Left ventricle myocardium inferior (tissue), 1 donor: ENCODE results near the gene CREB3L4. TPM values are rescaled to one million over a fixed set of nuclear protein-coding genes. Genes with fewer than 3 reads are reported as not detected.
"Not testable (repeated sequence)": the region's sequence is repeated elsewhere in the genome, so short reads cannot be mapped to it uniquely, and the experiment has no call there.

Experiments
- DNase-seq: peaks from one replicate; pipeline ENCODE4 v3.0.0-alpha.2; 2020
- H3K27ac ChIP-seq: fragments of 200-600 bp; replicated peaks from 2 replicates; pipeline ENCODE4 v1.8.0; 2021
- H3K27me3 ChIP-seq: fragments of 200-600 bp; 2 replicates; pipeline ENCODE4 v1.8.0; 2021; ENCODE audit warnings: low read depth
- H3K36me3 ChIP-seq: fragments of 200-600 bp; 2 replicates; pipeline ENCODE4 v1.8.0; 2021
- H3K4me1 ChIP-seq: fragments of 200-600 bp; 2 replicates; pipeline ENCODE4 v1.8.0; 2021
- H3K4me3 ChIP-seq: fragments of 200-600 bp; 2 replicates; pipeline ENCODE4 v1.8.0; 2021; ENCODE audit warnings: mild to moderate bottlenecking, moderate library complexity
- H3K9me3 ChIP-seq: fragments of 200-600 bp; replicated peaks from 2 replicates; pipeline ENCODE4 v1.8.0; 2021
- intact Hi-C: fragments of 100-400 bp; cut with micrococcal nuclease; formaldehyde crosslinking; loops from one replicate; pipeline ENCODE4 v1.11.0; 2022
- microRNA-seq: library from miRNA; unstranded; fragments of <30 nt; microRNA quantifications from one replicate; pipeline ENCODE4 v1.2.0, GENCODE V29; 2020
- total RNA-seq: library from RNA; stranded (reverse); fragmentation: NEBNext Ultra II Directional; extraction: Animal tissue kit (Norgen Biotek cat#: 25700); gene quantifications from one replicate; pipeline ENCODE4 v1.2.1, GENCODE V29; 2021
- TF ChIP-seq, protein P1 (sequence below): fragments of 200-600 bp; IDR thresholded peaks from 2 replicates; pipeline ENCODE4 v1.8.0; 2021; ENCODE audit warnings: antibody characterized with exemption, mild to moderate bottlenecking, borderline replicate concordance
- donor health status: DM: no; HTN: yes; CAD: no; lungs with severe emphysema.

Gene CREB3L4
- total RNA-seq, 1 donor from 2014 or later, result 4.8 TPM

DNA sequence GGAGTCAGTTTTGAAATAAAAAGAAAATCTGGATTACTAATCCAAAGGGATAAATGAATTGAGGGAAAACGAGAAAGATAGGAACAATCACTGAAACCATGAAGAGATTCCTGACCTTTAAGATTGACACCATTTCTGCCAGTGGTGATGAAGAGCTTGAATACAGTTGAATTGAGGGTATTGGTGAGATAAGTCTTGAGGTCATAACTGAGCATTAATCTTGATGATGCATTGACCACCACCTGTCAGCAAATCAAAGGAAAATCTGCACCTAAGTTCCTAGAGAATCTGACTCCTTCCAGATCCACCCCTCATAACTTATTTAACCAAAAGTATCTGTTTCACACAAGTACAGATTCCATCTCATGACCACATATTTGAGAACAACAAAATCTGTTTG lies 44.4 kb downstream of the CREB3L4 start:
- H3K27me3 ChIP-seq, result no peaks in the 10 kb centered on the region
- H3K27ac ChIP-seq, result no peak overlapping the region
- no peak for DNase-seq
- no peak overlapping the region for H3K4me3 ChIP-seq
- H3K36me3 ChIP-seq, result no peaks in the 10 kb centered on the region
- intact Hi-C loops, result no loop called here
- no peaks in the 10 kb centered on the region for H3K9me3 ChIP-seq
- no peaks in the 10 kb centered on the region for H3K4me1 ChIP-seq
- TF ChIP-seq, protein P1, sequence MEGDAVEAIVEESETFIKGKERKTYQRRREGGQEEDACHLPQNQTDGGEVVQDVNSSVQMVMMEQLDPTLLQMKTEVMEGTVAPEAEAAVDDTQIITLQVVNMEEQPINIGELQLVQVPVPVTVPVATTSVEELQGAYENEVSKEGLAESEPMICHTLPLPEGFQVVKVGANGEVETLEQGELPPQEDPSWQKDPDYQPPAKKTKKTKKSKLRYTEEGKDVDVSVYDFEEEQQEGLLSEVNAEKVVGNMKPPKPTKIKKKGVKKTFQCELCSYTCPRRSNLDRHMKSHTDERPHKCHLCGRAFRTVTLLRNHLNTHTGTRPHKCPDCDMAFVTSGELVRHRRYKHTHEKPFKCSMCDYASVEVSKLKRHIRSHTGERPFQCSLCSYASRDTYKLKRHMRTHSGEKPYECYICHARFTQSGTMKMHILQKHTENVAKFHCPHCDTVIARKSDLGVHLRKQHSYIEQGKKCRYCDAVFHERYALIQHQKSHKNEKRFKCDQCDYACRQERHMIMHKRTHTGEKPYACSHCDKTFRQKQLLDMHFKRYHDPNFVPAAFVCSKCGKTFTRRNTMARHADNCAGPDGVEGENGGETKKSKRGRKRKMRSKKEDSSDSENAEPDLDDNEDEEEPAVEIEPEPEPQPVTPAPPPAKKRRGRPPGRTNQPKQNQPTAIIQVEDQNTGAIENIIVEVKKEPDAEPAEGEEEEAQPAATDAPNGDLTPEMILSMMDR, result no peak

DNA sequence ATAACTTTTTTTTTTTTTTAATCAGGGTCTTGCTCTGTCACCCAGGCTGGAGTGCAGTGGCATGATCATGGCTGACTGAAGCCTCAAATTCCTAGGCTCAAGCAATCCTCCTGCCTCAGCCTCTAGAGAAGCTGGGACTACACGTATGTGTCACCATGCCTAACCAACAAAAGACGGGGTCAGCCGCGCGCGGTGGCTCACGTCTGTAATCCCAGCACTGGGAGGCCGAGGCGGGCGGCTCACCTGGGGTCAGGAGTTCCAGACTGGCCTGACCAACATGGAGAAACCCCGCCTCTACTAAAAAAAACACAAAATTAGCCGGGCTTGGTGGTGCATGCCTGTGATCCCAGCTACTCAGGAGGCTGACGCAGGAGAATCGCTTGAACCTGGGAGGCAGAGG lies 44.8 kb downstream of the CREB3L4 start:
- H3K9me3 ChIP-seq, H3K27ac ChIP-seq, H3K4me3 ChIP-seq, DNase-seq, H3K27me3 ChIP-seq, H3K36me3 ChIP-seq, intact Hi-C loops, H3K4me1 ChIP-seq: not testable (repeated sequence)

DNA sequence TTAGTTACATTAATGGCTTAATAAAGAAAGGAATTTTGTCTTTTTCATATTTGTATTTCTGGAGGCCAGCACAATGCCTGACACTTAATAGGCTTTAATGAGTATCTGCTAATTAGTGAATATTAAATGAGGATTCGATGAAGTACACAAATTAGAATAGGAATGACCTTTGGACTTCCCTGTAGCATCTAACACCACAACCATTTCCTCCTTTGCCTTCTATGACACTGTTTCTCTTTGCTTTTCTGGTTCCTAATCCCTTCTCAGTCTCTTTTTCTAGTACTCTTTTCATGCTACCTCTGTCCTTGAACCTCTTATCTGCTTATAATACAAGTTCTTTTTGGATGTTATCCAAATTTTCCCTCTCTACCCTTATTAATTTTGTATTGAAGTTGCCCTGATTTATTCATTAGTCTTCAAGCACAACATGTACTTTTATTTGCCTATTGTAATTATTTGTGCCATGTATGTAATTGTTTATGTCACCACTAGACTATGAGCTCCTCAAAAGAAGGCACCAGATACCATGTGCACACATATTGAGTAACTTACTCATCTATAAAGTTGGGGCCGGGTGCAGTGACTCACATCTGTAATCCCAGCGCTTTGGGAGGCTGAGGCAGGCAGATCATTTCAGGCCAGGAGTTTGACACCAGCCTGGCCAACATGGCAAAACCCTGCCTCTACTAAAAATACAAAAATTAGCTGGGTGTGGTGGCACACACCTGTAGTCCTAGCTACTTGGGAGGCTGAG lies 46.6 kb downstream of the CREB3L4 start:
- H3K27me3 ChIP-seq, result no peaks in the 10 kb centered on the region
- TF ChIP-seq, protein P1, result no peak

DNA sequence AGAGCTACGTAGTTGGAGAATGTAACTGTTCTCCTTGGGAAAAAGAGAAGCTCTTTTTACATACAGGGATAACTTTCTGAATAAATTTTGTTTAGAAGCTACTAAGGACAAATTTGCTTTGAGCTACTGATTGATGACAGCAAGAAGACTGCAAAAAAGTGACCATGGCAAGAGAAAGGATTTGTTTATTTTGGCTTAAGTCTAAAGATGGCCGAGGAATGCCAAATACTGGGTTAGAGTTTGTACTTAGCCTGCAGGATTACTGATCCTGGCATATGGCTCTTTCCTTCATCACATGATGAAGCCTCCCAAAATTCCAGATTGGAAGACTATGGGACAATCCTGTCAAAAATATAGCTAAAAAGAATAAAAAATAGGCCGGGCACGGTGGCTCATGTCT lies 51.6 kb downstream of the CREB3L4 start:
- TF ChIP-seq, protein P1, result no peak
- H3K9me3 ChIP-seq, result no peaks in the 10 kb centered on the region
- H3K4me1 ChIP-seq, result no peaks in the 10 kb centered on the region
- H3K36me3 ChIP-seq, result no peaks in the 10 kb centered on the region
- no peak for DNase-seq
- H3K27me3 ChIP-seq, result no peaks in the 10 kb centered on the region
- intact Hi-C loops, result no loop called here
- H3K27ac ChIP-seq, result no peak overlapping the region
- H3K4me3 ChIP-seq, result no peak overlapping the region

More for the DNA sequence above, 46.6 kb downstream of the CREB3L4 start:
- Histone ChIP-seq H3K27ac (no peak overlapping the region), H3K4me1 (no peaks in the 10 kb centered on the region), H3K4me3 (no peak overlapping the region), H3K9me3 (no peaks in the 10 kb centered on the region), H3K36me3 (no peaks in the 10 kb centered on the region)
- intact Hi-C loops, result no loop called here
- no peak for DNase-seq

DNA sequence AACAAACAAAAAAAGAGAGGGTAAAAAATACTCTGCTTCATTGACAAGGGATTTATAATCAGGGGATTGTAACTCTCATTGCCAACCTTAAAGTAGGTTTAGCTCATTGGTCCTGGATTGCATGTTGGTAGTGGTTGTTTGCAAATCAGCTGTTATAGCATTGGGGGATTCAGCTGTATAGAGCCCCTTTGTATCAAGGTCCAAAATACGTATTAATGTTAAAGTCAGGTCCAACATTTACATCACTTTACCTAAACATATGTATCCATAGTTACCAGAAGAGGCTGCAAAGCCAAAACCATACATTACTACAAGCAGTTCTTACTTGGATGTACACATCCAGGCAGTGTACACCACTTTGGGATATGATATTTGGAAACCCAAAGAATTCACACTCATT lies 52.2 kb downstream of the CREB3L4 start:
- no peaks in the 10 kb centered on the region for H3K27me3 ChIP-seq
- H3K4me1 ChIP-seq, result no peaks in the 10 kb centered on the region
- H3K36me3 ChIP-seq, result no peaks in the 10 kb centered on the region
- H3K4me3 ChIP-seq, result no peak overlapping the region
- DNase-seq, result no peak
- H3K27ac ChIP-seq, result no peak overlapping the region
- intact Hi-C loops, result no loop called here
- H3K9me3 ChIP-seq, result no peaks in the 10 kb centered on the region
- TF ChIP-seq, protein P1, result no peak

Small RNAs within 50 kb of the gene (microRNA-seq; reads per million reads assigned to microRNA genes)
- gene MIR6737, result not detected

Other genes starting within 250 kb of the CREB3L4 start
- 34.3 TPM for gene INTS3, start 239.9 kb upstream of the CREB3L4 start, total RNA-seq
- 10.5 TPM for gene SLC27A3, start 192.5 kb upstream of the CREB3L4 start, total RNA-seq
- 35.4 TPM for gene GATAD2B, start 44.9 kb upstream of the CREB3L4 start, total RNA-seq
- 44.6 TPM for gene DENND4B, start 21.2 kb upstream of the CREB3L4 start, total RNA-seq
- 19.7 TPM for gene CRTC2, start 9.3 kb upstream of the CREB3L4 start, total RNA-seq
- gene SLC39A1, start 4.4 kb upstream of the CREB3L4 start, total RNA-seq, result 39.8 TPM
- gene JTB, start 9.8 kb downstream of the CREB3L4 start, total RNA-seq, result 75.8 TPM
- gene RAB13, start 18.4 kb downstream of the CREB3L4 start, total RNA-seq, result 59.3 TPM
- gene RPS27, start 22.9 kb downstream of the CREB3L4 start, total RNA-seq, result 1,061 TPM
- 0.30 TPM for gene NUP210L, start 187.2 kb downstream of the CREB3L4 start, total RNA-seq
- gene TPM3, start 224.2 kb downstream of the CREB3L4 start, total RNA-seq, result 161 TPM
- gene CFAP141, start 238.4 kb downstream of the CREB3L4 start, total RNA-seq, result not detected